Measurements from ENCODE around the gene KRTAP10-8.
"Not testable (repeated sequence)": the region's sequence is repeated elsewhere in the genome, so short reads cannot be mapped to it uniquely, and the experiment has no call there.

The KRTAP10-8 gene, protein sequence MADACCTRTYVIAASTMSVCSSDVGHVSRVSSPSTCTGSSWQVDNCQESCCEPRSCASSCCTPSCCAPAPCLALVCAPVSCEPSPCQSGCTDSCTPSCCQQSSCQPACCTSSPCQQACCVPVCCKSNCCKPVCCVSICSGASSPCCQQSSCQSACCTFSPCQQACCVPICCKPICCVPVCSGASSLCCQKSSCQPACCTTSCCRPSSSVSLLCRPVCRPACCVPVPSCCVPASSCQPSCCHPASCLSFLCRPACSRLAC

GRCh38 chr21:44612029-44612486 is at the start of gene KRTAP10-8:
Gene KRTAP10-8 (plus strand): TSS chr21:44612079. CDS start chr21:44612101, 22 bp downstream.
- DNase-seq (ENCODE audit: low read depth in 2 of 2), result no peak

DNA sequence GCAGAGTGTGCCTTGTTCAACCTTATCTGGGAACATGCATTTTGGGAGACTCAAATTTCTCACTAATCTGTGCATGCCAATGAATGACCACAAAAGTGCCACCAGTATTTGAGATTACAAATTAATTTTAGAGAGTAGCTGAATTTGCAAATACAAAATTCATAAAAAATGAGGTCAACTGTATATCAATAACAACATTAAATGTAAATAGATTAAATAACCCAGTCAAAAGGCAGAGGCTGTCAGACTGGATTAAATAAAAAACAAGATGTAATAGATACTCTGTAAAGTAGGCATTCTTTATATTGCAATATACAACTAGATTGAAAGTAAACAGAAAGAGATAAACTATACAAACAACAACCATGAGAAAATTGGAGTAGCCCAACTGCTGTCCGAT is 47.8 kb upstream of the KRTAP10-8 start:
- DNase-seq (ENCODE audit: low read depth in 2 of 2), result no peak

GRCh38 chr21:44564886-44565598 is 46.8 kb upstream of the KRTAP10-8 start:
- DNase-seq (ENCODE audit: low read depth in 2 of 2), result no peak

- no peak for DNase-seq (ENCODE audit: low read depth in 2 of 2)
Measured at GRCh38 chr21:44566403-44566802, 45.5 kb upstream of the KRTAP10-8 start.

- DNase-seq (ENCODE audit: low read depth in 2 of 2), result no peak
Measured at GRCh38 chr21:44567481-44568171, 44.3 kb upstream of the KRTAP10-8 start.

- DNase-seq (ENCODE audit: low read depth in 2 of 2), result no peak
Measured at GRCh38 chr21:44568261-44568660, 43.6 kb upstream of the KRTAP10-8 start.

GRCh38 chr21:44568667-44569556 is 43.0 kb upstream of the KRTAP10-8 start:
- no peak for DNase-seq (ENCODE audit: low read depth in 2 of 2)

DNA sequence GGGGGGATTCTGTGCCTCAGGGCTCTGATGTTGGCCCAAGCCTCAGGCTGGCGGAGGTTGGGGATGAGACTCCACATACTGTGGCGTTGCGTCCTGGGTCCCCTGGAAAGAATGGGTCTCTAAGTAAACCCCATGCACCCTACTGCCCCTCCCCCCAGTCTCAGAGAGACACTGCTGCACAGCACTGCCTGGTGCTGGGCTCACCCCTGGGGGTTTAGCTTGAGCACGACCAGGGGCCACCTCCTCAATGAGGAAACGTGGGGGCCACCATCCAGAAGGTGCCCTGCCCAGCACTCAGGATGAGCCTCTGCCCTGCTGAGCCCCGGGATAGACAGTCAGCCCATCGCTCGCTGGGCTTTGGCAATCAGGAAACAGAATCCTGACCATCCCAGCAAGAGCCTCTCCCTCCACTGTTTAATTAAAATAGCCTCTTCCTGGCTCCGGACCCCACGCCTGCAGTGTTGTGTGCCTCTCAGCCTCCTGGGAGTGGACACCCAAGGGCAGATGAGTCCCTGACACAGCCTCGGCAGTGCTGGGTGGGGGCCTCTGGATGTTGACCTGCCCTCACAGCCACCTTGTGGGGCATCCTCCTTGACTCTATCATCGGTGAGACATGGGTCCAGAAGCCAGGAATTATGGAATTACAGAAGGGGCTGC is 41.9 kb upstream of the KRTAP10-8 start:
- no peak for DNase-seq (ENCODE audit: low read depth in 2 of 2)

- DNase-seq (ENCODE audit: low read depth in 2 of 2), result no peak
Measured at GRCh38 chr21:44571296-44571695, 40.6 kb upstream of the KRTAP10-8 start.

DNA sequence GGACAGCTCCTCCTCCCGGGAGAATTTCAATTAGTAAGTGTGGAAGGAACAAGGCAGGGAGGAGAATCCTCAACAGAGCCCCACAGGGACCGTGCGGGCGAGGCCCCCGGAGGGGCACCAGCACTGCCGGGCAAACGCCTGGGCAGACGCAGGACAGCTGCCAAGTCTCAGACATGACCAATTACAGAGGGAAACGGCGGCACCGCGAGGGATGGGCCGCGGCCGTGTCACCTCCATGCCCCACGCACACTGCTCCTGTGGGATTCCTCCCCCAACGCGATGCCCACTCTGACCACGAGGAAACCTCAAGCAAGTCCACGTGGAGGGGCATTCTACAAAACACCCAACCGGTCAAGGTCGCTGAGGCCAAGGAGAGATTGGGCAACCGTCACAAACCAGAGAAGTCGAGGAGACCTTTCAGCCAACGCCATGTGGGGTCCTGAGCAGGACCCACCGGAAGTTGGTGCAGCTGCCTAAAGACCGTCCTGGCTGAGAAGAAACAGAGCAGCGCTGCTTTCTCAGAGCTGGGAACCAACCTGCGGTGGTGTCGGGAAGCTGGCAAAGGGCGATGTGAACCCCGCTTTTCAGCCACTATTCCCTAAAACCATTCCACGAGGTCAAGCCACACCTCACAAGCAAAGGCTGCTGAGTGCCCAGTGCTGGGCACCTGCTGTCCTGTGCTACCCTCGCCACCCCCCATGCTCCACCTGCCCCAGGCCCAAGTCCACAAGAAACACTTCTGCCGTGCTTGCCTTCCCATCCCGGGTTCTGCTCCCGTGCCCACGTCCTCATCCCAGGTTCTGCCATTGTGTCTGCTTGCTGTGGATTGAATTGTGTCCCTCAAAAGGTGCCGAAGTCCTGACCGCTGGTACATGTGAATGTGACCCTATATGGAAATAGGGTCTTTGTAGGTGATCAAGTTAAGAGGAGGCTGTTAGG is 39.8 kb upstream of the KRTAP10-8 start:
- no peak for DNase-seq (ENCODE audit: low read depth in 2 of 2)

- DNase-seq (ENCODE audit: low read depth in 2 of 2), result no peak
Measured at GRCh38 chr21:44572959-44573583, 38.8 kb upstream of the KRTAP10-8 start.

DNA sequence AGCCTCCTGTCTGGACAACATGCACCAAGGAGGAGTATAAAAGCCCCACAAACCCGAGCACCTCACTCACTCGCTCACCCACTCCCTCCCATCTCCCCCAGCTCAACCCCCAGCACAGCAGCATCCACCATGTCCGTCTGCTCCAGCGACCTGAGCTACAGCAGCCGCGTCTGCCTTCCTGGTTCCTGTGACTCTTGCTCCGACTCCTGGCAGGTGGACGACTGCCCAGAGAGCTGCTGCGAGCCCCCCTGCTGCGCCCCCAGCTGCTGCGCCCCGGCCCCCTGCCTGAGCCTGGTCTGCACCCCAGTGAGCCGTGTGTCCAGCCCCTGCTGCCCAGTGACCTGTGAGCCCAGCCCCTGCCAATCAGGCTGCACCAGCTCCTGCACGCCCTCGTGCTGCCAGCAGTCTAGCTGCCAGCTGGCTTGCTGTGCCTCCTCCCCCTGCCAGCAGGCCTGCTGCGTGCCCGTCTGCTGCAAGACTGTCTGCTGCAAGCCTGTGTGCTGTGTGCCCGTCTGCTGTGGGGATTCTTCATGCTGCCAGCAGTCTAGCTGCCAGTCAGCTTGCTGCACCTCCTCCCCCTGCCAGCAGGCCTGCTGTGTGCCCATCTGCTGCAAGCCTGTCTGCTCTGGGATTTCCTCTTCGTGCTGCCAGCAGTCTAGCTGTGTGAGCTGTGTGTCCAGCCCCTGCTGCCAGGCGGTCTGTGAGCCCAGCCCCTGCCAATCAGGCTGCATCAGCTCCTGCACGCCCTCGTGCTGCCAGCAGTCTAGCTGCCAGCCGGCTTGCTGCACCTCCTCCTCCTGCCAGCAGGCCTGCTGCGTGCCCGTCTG is 38.0 kb upstream of the KRTAP10-8 start, which contains the start of gene KRTAP10-4:
KRTAP10-4 (plus strand) TSS at position 100 of the 827 bp plus-strand sequence; CDS start at position 130, 30 bp downstream.
- not testable (repeated sequence) for DNase-seq (ENCODE audit: low read depth in 2 of 2)

DNA sequence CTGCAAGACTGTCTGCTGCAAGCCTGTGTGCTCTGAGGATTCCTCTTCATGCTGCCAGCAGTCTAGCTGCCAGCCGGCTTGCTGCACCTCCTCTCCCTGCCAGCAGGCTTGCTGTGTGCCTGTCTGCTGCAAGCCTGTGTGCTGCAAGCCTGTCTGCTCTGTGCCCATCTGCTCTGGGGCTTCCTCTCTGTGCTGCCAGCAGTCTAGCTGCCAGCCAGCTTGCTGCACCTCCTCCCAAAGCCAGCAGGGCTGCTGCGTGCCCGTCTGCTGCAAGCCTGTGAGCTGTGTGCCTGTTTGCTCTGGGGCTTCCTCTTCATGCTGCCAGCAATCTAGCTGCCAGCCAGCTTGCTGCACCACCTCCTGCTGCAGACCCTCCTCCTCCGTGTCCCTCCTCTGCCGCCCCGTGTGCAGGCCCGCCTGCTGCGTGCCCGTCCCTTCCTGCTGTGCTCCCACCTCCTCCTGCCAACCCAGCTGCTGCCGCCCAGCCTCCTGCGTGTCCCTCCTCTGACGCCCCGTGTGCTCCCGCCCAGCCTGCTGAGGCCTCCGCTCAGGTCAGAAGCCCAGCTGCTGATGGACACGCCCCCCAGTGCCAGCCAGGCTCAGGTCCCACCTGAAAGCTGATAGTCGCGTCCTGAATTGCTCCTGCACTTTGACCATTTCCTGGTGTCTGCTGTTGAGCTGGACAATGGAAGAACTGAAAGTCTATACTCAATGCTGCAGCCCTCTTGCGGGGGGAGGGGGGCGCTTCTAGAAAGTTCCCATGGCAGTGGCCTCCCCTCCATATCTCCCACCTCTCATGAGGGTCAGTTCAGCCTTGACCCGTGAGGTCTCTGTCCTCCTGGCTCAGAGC is 37.2 kb upstream of the KRTAP10-8 start:
- DNase-seq (ENCODE audit: low read depth in 2 of 2), result no peak

GRCh38 chr21:44575307-44576024 is 36.4 kb upstream of the KRTAP10-8 start:
- DNase-seq (ENCODE audit: low read depth in 2 of 2), result no peak

DNA sequence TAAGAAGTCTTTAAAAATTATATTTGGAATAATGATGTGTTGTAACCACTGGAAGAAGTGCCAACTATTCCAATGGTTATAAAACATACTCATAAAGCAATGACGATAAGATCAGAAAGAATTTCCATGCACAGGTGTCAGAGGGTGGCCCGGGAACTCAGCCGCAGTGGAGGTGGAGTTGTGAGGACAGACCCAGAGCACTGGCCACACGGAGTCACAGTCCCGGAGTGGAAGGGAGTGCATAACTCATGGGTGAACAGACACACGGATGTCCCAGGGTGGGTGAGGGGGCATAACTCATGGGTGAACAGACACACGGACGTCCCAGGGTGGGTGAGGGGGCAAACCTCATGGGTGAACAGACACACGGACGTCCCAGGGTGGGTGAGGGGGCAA is 35.9 kb upstream of the KRTAP10-8 start:
- DNase-seq (ENCODE audit: low read depth in 2 of 2), result no peak

GRCh38 chr21:44578371-44579055 is 33.4 kb upstream of the KRTAP10-8 start:
- DNase-seq (ENCODE audit: low read depth in 2 of 2), result no peak

All from stimulated activated CD8-positive, alpha-beta memory T cell treated with anti-CD3 and anti-CD28 coated beads, Interleukin-7, amount 100 ng/mL, for 4 hours (primary cell).